Heart left ventricle (tissue), 16 donors: ENCODE data around the gene PHKB. TPM values are rescaled to one million over a fixed set of nuclear protein-coding genes. Genes with fewer than 3 reads are reported as not detected.

ENCODE experiments used
- ATAC-seq, 4 donors: fragments of 200-7000 bp; cut with Tn5 transposase; one replicate each; pipeline ENCODE4 v1.9.1; 2020 to 2022; ENCODE audit warnings: moderate library complexity in 4 of 4, mild to moderate bottlenecking in 3 of 4, moderate number of reproducible peaks in 1 of 4
- DNase-seq, 5 donors: peaks; one replicate each; pipeline ENCODE4 v3.0.0-alpha.2; 2020
- H3K27ac ChIP-seq, 12 donors: fragments of 200-600 bp; sonication (generic) in 4 of 12; one replicate each; pipeline versions ENCODE4 v1.5.0 to v1.8.0; 2016 to 2022; ENCODE audit warnings: mild to moderate bottlenecking in 2 of 12
- H3K27me3 ChIP-seq, 9 donors: fragments of 200-600 bp; sonication (generic) in 2 of 9; one replicate each; pipeline versions ENCODE4 v1.5.1 to v1.8.0; 2016 to 2022; ENCODE audit warnings: mild to moderate bottlenecking in 3 of 9
- H3K36me3 ChIP-seq, 9 donors: fragments of 200-600 bp; sonication (generic) in 2 of 9; one replicate each; pipeline versions ENCODE4 v1.5.0 to v1.8.0; 2018 to 2022; ENCODE audit warnings: mild to moderate bottlenecking in 2 of 9
- H3K4me1 ChIP-seq, 12 donors: fragments of 200-600 bp; sonication (generic) in 4 of 12; one replicate each; pipeline versions ENCODE4 v1.5.0 to v1.8.0; 2016 to 2022; ENCODE audit warnings: mild to moderate bottlenecking in 3 of 12
- H3K4me3 ChIP-seq, 12 donors: fragments of 200-600 bp; sonication (generic) in 4 of 12; one replicate each; pipeline versions ENCODE4 v1.5.0 to v1.8.0; 2017 to 2022; ENCODE audit warnings: mild to moderate bottlenecking in 9 of 12, moderate library complexity in 4 of 12
- H3K9me3 ChIP-seq, 12 donors: fragments of 200-600 bp; sonication (generic) in 4 of 12; one replicate each; pipeline versions ENCODE4 v1.5.0 to v1.8.0; 2016 to 2022; ENCODE audit warnings: mild to moderate bottlenecking in 1 of 12
- CTCF ChIP-seq, 12 donors: fragments of 200-600 bp; sonication (generic) in 4 of 12; IDR thresholded peaks; one replicate each; pipeline versions ENCODE4 v1.5.0 to v1.8.0; 2018 to 2022; ENCODE audit warnings: antibody characterized with exemption in 12 of 12, mild to moderate bottlenecking in 5 of 12
- POLR2A ChIP-seq, 2 donors: fragments of 450-650 bp; IDR thresholded peaks; one replicate each; pipeline ENCODE4 v1.6.1; 2017; ENCODE audit warnings: antibody characterized with exemption in 2 of 2, mild to moderate bottlenecking in 2 of 2, moderate library complexity in 2 of 2
- WGBS, 4 donors: extraction: QIAGEN DNeasy Blood & Tissue Kit in 2 of 4; methylation state at CpG; one replicate each; pipeline versions ENCODE4 v1.1.5 to v1.1.7; 2013 to 2018; 5-methylcytosine and 5-hydroxymethylcytosine counted together
- intact Hi-C, 10 donors: fragments of 100-400 bp; cut with DNase I; formaldehyde crosslinking; loops; one replicate each; pipeline versions ENCODE4 v1.11.1 to v1.14.2; 2022
- polyA plus RNA-seq, 2 donors: library from polyadenylated mRNA; stranded (reverse); fragments of 200-250 nt; gene quantifications; one replicate each; pipeline ENCODE4 v1.2.3, GENCODE V29; 2013
- total RNA-seq, 9 donors: library from RNA; depleted of rRNA in 2 of 9; stranded (reverse); fragments of >200 nt in 2 of 9; fragmentation: NEBNext Ultra II Directional in 3 of 9; extraction: Animal tissue kit (Norgen Biotek cat#: 25700) in 3 of 9; gene quantifications; one replicate each; pipeline versions ENCODE4 v1.1.0 to v1.2.4, GENCODE V29; 2016 to 2023
- donor health status: ischemic (EF 13 %, LVEDD 7.1; RV severe dilation, severe dysfunction).
- donor health status: healthy with polysubstance abuse.
- donor health status: DM: no; HTN: yes; CAD: no.
- donor health status: DM: no; HTN: no; CAD: no.
- donor health status: ischemic (EF 25% LVEDD 6.9; RV normal size, moderate dysfunction).
- donor health status: ischemic (EF 25% LVEDD 5.7; RV mildly dilated, moderate dysfunction).
- donor health status: healthy.
- donor health status: DM: yes; HTN: yes; CAD: no.
- donor health status: ischemic (EF 35%, LVEDD 5.7; RV mildly dilated, moderate dysfunction).
- donor health status: nonischemic (EF 11% LVEDD 7.7; RV severe dilation, severe dysfunction).
- donor health status: DM: yes; HTN: yes; CAD: no.
- donor health status: PGD.
- donor health status: ischemic (EF 29% LVEDD 5.4; RV normal size, mild dysfunction).
- donor health status: nonischemic (EF 23%, LVEDD 6.1; RV moderate dilation, normal function).

Gene PHKB
- total and polyA plus RNA-seq, 11 donors, result 14.2 to 70.1 (median 61.3) TPM

- Histone ChIP-seq H3K9me3 (no peaks in the 10 kb centered on the region), H3K4me1 (no peaks in the 10 kb centered on the region), H3K36me3 (peaks cover 0 to 92% (median 70%) of the 10 kb centered on the region in 9 donors), H3K27ac (no peak overlapping the region), H3K4me3 (no peak overlapping the region), H3K27me3 (no peaks in the 10 kb centered on the region)
- WGBS, 4 donors, result 83 to 88% (median 84%) methylated on average over 4 of the region's 4 CpGs
- intact Hi-C loops, result no loop called here
- TF ChIP-seq POLR2A (IDR thresholded peaks at IDR 0.05) (no peak), CTCF (IDR thresholded peaks at IDR 0.05) (no peak)
- ATAC-seq, result no peak
- no peak for DNase-seq
Measured at GRCh38 chr16:47664653-47665325, 203.7 kb downstream of the PHKB start.

DNA sequence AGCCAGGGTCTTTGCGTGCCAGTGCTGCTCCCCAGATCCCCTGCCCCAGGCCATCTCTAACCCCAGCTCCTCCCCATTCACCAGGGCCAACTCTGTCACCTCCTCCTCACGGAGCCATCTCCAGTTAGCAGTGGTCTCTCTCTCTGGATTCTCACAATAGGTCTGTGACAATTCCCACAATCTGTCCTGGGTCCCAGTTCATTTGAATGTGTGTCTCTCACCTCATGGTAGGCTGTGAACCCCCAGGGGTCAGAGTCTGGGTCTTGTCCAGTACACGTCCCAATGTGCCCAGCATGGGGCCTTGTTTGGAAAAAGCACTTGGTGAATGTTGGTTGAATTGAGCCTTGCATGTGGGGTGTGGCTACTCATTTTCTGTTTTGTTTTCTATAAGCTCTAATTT, 205.3 kb downstream of the PHKB start:
- Histone ChIP-seq H3K36me3 (peaks cover 0 to 93% (median 55%) of the 10 kb centered on the region in 9 donors), H3K27ac (no peak overlapping the region), H3K27me3 (no peaks in the 10 kb centered on the region), H3K4me1 (no peaks in the 10 kb centered on the region), H3K9me3 (no peaks in the 10 kb centered on the region), H3K4me3 (no peak overlapping the region)
- intact Hi-C loops, result no loop called here
- no peak for DNase-seq
- no peak for ATAC-seq
- WGBS, 4 donors, result 93 to 98% (median 96%) methylated on average over 3 of the region's 3 CpGs
- TF ChIP-seq CTCF (IDR thresholded peaks at IDR 0.05), result no peak
- no peak for TF ChIP-seq POLR2A (IDR thresholded peaks at IDR 0.05)

GRCh38 chr16:47667956-47668355, 206.8 kb downstream of the PHKB start:
- Histone ChIP-seq H3K36me3 (peaks cover 0 to 86% (median 44%) of the 10 kb centered on the region in 9 donors), H3K4me1 (no peaks in the 10 kb centered on the region), H3K9me3 (no peaks in the 10 kb centered on the region), H3K27me3 (no peaks in the 10 kb centered on the region), H3K4me3 (no peak overlapping the region), H3K27ac (no peak overlapping the region)
- no peak for DNase-seq
- TF ChIP-seq POLR2A (IDR thresholded peaks at IDR 0.05) (no peak), CTCF (IDR thresholded peaks at IDR 0.05) (no peak)
- no peak for ATAC-seq
- intact Hi-C loops, result no loop called here
- 96 to 98% (median 97%) methylated on average over 6 of the region's 6 CpGs for WGBS, 4 donors

DNA sequence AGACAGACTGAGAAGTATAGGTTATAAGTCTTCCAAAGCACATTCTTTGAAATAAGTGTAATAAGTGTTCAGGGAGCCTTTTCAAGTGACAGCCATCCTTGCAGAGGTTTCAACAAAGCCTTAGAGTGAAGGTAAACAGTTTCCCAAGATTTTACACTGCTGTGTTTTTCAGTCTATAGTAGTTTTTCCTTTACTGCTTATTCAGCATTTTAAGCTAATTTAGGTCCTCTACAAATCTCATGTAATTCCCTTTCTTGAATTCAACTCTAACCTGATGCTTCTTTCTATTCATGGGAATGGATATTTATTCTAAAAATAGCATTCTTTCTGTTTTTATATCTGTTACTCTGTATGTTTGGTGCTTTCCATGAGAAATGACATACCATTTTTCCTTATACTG, 211.3 kb downstream of the PHKB start:
- TF ChIP-seq CTCF (IDR thresholded peaks at IDR 0.05) (no peak), POLR2A (IDR thresholded peaks at IDR 0.05) (no peak)
- ATAC-seq, result no peak

More for the DNA sequence above, 211.3 kb downstream of the PHKB start:
- peaks cover 0 to 90% (median 55%) of the 10 kb centered on the region in 9 donors for H3K36me3 ChIP-seq
- no peak overlapping the region for H3K27ac ChIP-seq
- intact Hi-C loops, result no loop called here
- no peak overlapping the region for H3K4me3 ChIP-seq
- H3K4me1 ChIP-seq, result no peaks in the 10 kb centered on the region
- DNase-seq, result no peak
- no peaks in the 10 kb centered on the region for H3K27me3 ChIP-seq
- H3K9me3 ChIP-seq, result peaks cover 0 to 3% (median 0%) of the 10 kb centered on the region in 12 donors
